IMR-90 (cell line): ENCODE results near the gene TSSC4. TPM values are rescaled to one million over a fixed set of nuclear protein-coding genes. Genes with fewer than 3 reads are reported as not detected.

Experiments
- ATAC-seq: fragments of 200-7000 bp; cut with Tn5 transposase; 2 replicates; pipeline ENCODE4 v1.9.1; 2020; ENCODE audit warnings: low read depth, mild to moderate bottlenecking, moderate library complexity
- BruUV-seq: library from RNA; stranded (reverse); fragments of 400-500 nt; replicated peaks from 2 replicates; lab custom pipeline; 2021; lab: Mats Ljungman, UMichigan
- CTCF ChIA-PET: fragments of 300-600 bp; formaldehyde crosslinking; extraction: SDS; loops from one replicate; lab custom pipeline; 2021; ENCODE audit warnings: antibody characterized with exemption; lab: Yijun Ruan, JAX
- POLR2A ChIA-PET: fragments of 300-600 bp; sonication (Branson Sonifier 250); formaldehyde crosslinking; loops from one replicate; lab custom pipeline; 2022; ENCODE audit warnings: antibody characterized with exemption; ENCODE audit not compliant: unreplicated experiment; lab: Charles Lee
- DNase-seq: peaks from one replicate; pipeline ENCODE4 v3.0.0; 2013
- H2AFZ ChIP-seq: replicated peaks from 2 replicates; pipeline ENCODE3; 2013; ENCODE audit warnings: low read length, mild to moderate bottlenecking; ENCODE audit not compliant: poor library complexity
- H2AK5ac ChIP-seq: 2 replicates; pipeline ENCODE4 v1.6.1; 2013; ENCODE audit warnings: low read depth, low read length, inconsistent platforms
- H2AK9ac ChIP-seq: replicated peaks from 2 replicates; pipeline ENCODE3; 2013; ENCODE audit warnings: mild to moderate bottlenecking, low read depth, low read length, moderate library complexity; ENCODE audit not compliant: poor library complexity
- H2BK120ac ChIP-seq: 2 replicates; pipeline ENCODE4 v1.6.1; 2013; ENCODE audit warnings: low read depth, low read length, inconsistent platforms
- H2BK15ac ChIP-seq: 3 replicates; pipeline ENCODE4 v1.6.1; 2013; ENCODE audit warnings: low read depth, low read length, inconsistent platforms
- H2BK20ac ChIP-seq: 2 replicates; pipeline ENCODE4 v1.6.1; 2013; ENCODE audit warnings: low read depth, mild to moderate bottlenecking, inconsistent platforms, low read length, moderate library complexity
- H2BK5ac ChIP-seq: 2 replicates; pipeline ENCODE4 v1.6.1; 2013; ENCODE audit warnings: mild to moderate bottlenecking, low read depth, low read length, inconsistent platforms; ENCODE audit not compliant: poor library complexity, severe bottlenecking
- H3K14ac ChIP-seq: replicated peaks from 2 replicates; pipeline ENCODE4 v1.6.1; 2013; ENCODE audit warnings: low read depth, low read length, inconsistent platforms
- H3K18ac ChIP-seq: 2 replicates; pipeline ENCODE4 v1.6.1; 2013; ENCODE audit warnings: low read depth, low read length, control low read depth
- H3K23ac ChIP-seq: 2 replicates; pipeline ENCODE4 v1.6.1; 2013; ENCODE audit warnings: low read depth, low read length, inconsistent platforms
- H3K27ac ChIP-seq: 2 replicates; pipeline ENCODE4 v1.5.1; 2013; ENCODE audit warnings: mild to moderate bottlenecking, control low read depth, low read length; ENCODE audit not compliant: insufficient read depth
- H3K27me3 ChIP-seq: 2 replicates; pipeline ENCODE4 v1.6.1; 2013; ENCODE audit warnings: low read length; ENCODE audit not compliant: control insufficient read depth, insufficient read depth
- H3K36me3 ChIP-seq: 2 replicates; pipeline ENCODE4 v1.6.1; 2013; ENCODE audit warnings: low read length, mixed read lengths; ENCODE audit not compliant: control insufficient read depth, insufficient read depth
- H3K4ac ChIP-seq: 2 replicates; pipeline ENCODE4 v1.6.1; 2013; ENCODE audit warnings: low read depth, low read length, inconsistent platforms
- H3K4me1 ChIP-seq: 2 replicates; pipeline ENCODE4 v1.6.1; 2013; ENCODE audit warnings: low read length, mixed read lengths; ENCODE audit not compliant: control insufficient read depth, insufficient read depth
- H3K4me2 ChIP-seq: 2 replicates; pipeline ENCODE4 v1.6.1; 2013; ENCODE audit warnings: low read depth, mild to moderate bottlenecking, control low read depth, low read length, moderate library complexity
- H3K4me3 ChIP-seq: 2 replicates; pipeline ENCODE4 v1.5.1; 2013; ENCODE audit warnings: low read depth, mild to moderate bottlenecking, control low read depth, low read length, moderate library complexity; ENCODE audit not compliant: insufficient read depth
- H3K56ac ChIP-seq: 2 replicates; pipeline ENCODE4 v1.6.1; 2013; ENCODE audit warnings: low read length, inconsistent platforms; ENCODE audit not compliant: insufficient read depth; ENCODE audit errors: extremely low read depth
- H3K79me1 ChIP-seq, 2 experiments: 2 replicates each; pipeline ENCODE4 v1.6.1; 2013; ENCODE audit warnings: low read length in 2 of 2, inconsistent platforms in 1 of 2, low read depth in 1 of 2
- H3K9ac ChIP-seq: 2 replicates; pipeline ENCODE4 v1.6.1; 2013; ENCODE audit warnings: low read depth, low read length, control low read depth
- H3K9me1 ChIP-seq: 2 replicates; pipeline ENCODE4 v1.6.1; 2013; ENCODE audit warnings: low read length, inconsistent platforms; ENCODE audit not compliant: insufficient read depth
- H3K9me3 ChIP-seq: 2 replicates; pipeline ENCODE4 v1.6.1; 2013; ENCODE audit warnings: low read length; ENCODE audit not compliant: control insufficient read depth, insufficient read depth
- H4K20me1 ChIP-seq: 2 replicates; pipeline ENCODE4 v1.6.1; 2013; ENCODE audit warnings: low read length, inconsistent platforms; ENCODE audit not compliant: insufficient read depth
- H4K5ac ChIP-seq: 2 replicates; pipeline ENCODE4 v1.6.1; 2013; ENCODE audit warnings: mild to moderate bottlenecking, low read depth, low read length, control low read depth
- H4K8ac ChIP-seq, 2 experiments: 2 replicates each; pipeline ENCODE4 v1.6.1; 2013; ENCODE audit warnings: low read depth in 2 of 2, low read length in 2 of 2, control low read depth in 1 of 2, inconsistent platforms in 1 of 2
- H4K91ac ChIP-seq: 2 replicates; pipeline ENCODE4 v1.6.1; 2013; ENCODE audit warnings: low read depth, low read length, inconsistent platforms; ENCODE audit not compliant: insufficient read depth
- BHLHE40 ChIP-seq: fragments of 150-350 bp; IDR thresholded peaks from 2 replicates; pipeline ENCODE4 v1.6.1; 2016; ENCODE audit warnings: mild to moderate bottlenecking, low read depth, low read length
- CEBPB ChIP-seq: IDR thresholded peaks from 2 replicates; pipeline ENCODE4 v1.6.1; 2012; ENCODE audit warnings: low read depth, low read length, improper control_type of control experiment
- MXI1 ChIP-seq: IDR thresholded peaks from 2 replicates; pipeline ENCODE4 v1.6.1; 2012; ENCODE audit warnings: low read depth, mild to moderate bottlenecking, low read length, moderate library complexity, borderline replicate concordance
- NFE2L2 ChIP-seq: fragments of 150-350 bp; IDR thresholded peaks from 2 replicates; pipeline ENCODE4 v1.6.1; 2016; ENCODE audit warnings: low read depth, mild to moderate bottlenecking, low read length
- POLR2A ChIP-seq: IDR thresholded peaks from 2 replicates; pipeline ENCODE4 v1.6.1; 2012; ENCODE audit warnings: mild to moderate bottlenecking, low read depth, low read length
- RAD21 ChIP-seq: IDR thresholded peaks from 2 replicates; pipeline ENCODE4 v1.6.1; 2012; ENCODE audit warnings: low read length, improper control_type of control experiment
- RFX5 ChIP-seq: IDR thresholded peaks from 2 replicates; pipeline ENCODE4 v1.8.0; 2012; ENCODE audit warnings: low read depth, mild to moderate bottlenecking, low read length, moderate library complexity
- WGBS, 2 experiments: methylation state at CpG; one replicate each; pipeline versions ENCODE4 v1.1.5 to v1.1.7; 2013; ENCODE audit warnings: missing lambda C conversion rate in 2 of 2; ENCODE audit not compliant: insufficient read length in 1 of 2; ENCODE audit errors: extremely low coverage in 2 of 2; 5-methylcytosine and 5-hydroxymethylcytosine counted together
- dilution Hi-C: fragments of 300-500 bp; cut with HindIII; formaldehyde crosslinking; loops from one replicate; pipeline ENCODE4 v1.14.3; 2018; ENCODE audit warnings: low sequenced_read_pairs; ENCODE audit not compliant: unreplicated experiment
- in situ Hi-C: fragments of 300-500 bp; cut with MboI; formaldehyde crosslinking; loops from 3 replicates; pipeline ENCODE4 v1.14.3; 2019; ENCODE audit warnings: low sequenced_read_pairs, inconsistent platforms, mixed read lengths
- intact Hi-C: fragments of 100-400 bp; cut with micrococcal nuclease; formaldehyde crosslinking; loops from 2 replicates; pipeline ENCODE4 v1.10.0; 2022
- polyA plus RNA-seq, 3 experiments: library from polyadenylated mRNA; depleted of rRNA; stranded (reverse); fragments of >200 nt; gene quantifications; 2 replicates each; pipeline ENCODE4 v1.2.3, GENCODE V29; 2012; ENCODE audit warnings: low replicate concordance in 1 of 3
- total RNA-seq: library from RNA; depleted of rRNA; stranded (reverse); fragments of >200 nt; gene quantifications from 2 replicates; pipeline ENCODE4 v1.2.3, GENCODE V29; 2012

TSSC4 gene
- total and polyA plus RNA-seq, 2 of the 4 experiments (the other 2 are of a cell fraction): 34.9 to 40.0 TPM

GRCh38 chr11:2380807-2381350 lies 19.7 kb upstream of the TSSC4 start:
- H3K9me3 ChIP-seq: no peaks in the 10 kb centered on the region
- H3K27me3 ChIP-seq: no peaks in the 10 kb centered on the region
- H4K8ac ChIP-seq: no peak overlapping the region
- no peak overlapping the region for H2BK5ac ChIP-seq
- no peak overlapping the region for H2BK20ac ChIP-seq
- ATAC-seq (no peak), DNase-seq (no peak)
- H3K79me1 ChIP-seq: peaks cover 0 to 72% of the 10 kb centered on the region in 2 experiments; a peak in 2 of 4 replicates
- peaks cover 86% of the 10 kb centered on the region for H4K20me1 ChIP-seq
- peaks cover 14% of the 10 kb centered on the region; the same call in 1 of the 2 replicates for H3K36me3 ChIP-seq
- no peak overlapping the region for H2BK120ac ChIP-seq
- BruUV-seq: no TSS peak
- no peak overlapping the region for H2AFZ ChIP-seq
- in situ Hi-C loops: no loop called here
- peaks cover 36% of the 10 kb centered on the region for H3K4me1 ChIP-seq
- H4K5ac ChIP-seq: no peak overlapping the region
- H3K14ac ChIP-seq: no peak overlapping the region
- H2AK5ac ChIP-seq: no peak overlapping the region
- ChIA-PET CTCF (no interaction called here), POLR2A (no interaction called here)
- no peak overlapping the region for H3K4me3 ChIP-seq
- H4K91ac ChIP-seq: no peak overlapping the region
- H2AK9ac ChIP-seq: no peak overlapping the region
- peaks cover 13% of the 10 kb centered on the region; the same call in 1 of the 2 replicates for H3K9me1 ChIP-seq
- H3K9ac ChIP-seq: no peak overlapping the region
- no peak overlapping the region for H3K56ac ChIP-seq
- no peak overlapping the region; the same call in 1 of the 2 replicates for H3K4me2 ChIP-seq
- no peak overlapping the region for H3K18ac ChIP-seq
- intact Hi-C loops: no loop called here
- dilution Hi-C loops: no loop called here
- H2BK15ac ChIP-seq: no peak overlapping the region
- TF ChIP-seq MXI1 (no peak), CEBPB (no peak), RFX5 (no peak), BHLHE40 (no peak), NFE2L2 (no peak), POLR2A (no peak), RAD21 (no peak)
- WGBS, 2 experiments: 86% methylated on average over 5 of the region's 20 CpGs; no CpG with 5 or more reads in 1 of the 2 experiments
- H3K27ac ChIP-seq: no peak overlapping the region
- no peak overlapping the region for H3K4ac ChIP-seq
- H3K23ac ChIP-seq: no peak overlapping the region
